ENCODE measurements around the gene TMEM132C.

The TMEM132C gene

DNA sequence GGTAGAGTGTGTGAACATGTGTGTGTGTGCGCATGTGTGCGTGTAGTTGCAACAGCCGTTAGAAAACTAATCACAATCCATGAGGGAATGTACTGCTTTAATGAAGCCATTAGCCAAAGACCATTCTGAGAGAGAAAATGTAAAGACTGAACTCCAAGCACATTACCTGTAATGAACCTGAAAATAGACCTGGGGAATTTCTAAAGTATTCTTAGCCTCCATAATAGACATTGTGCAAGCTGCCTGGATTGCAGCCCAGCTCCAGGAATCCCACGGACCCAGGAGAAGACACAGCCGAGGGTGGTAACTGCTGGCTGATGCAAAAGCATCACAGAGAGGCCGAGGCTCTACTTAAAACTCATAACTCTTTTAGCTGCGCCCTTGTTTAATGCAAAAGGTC is 400.2 kb downstream of the TMEM132C start:
- DNase-seq (ENCODE audit: low spot score): no peak

DNA sequence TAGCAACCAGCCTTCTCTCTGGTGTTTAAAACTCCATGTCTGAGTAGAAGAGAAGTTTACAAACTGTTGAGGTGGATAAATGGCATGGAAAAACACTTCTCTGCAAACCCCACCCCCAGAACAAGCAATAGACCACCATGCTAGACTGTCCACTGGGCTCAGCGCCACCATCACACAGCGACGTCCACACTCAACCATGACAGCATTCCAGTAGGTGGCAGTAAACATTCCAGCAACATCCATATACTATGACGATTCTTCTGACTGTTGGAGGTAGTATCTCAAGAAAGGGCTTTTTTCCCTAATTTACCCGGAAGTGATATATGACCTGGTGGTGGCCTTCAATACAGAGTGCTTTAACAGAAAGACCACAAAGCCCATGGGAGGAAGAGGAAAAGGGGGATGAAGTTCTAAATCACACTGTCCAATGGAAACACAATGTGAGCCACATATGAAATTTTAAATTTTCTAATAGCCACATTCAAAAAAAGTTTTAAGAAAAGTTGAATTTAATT is 404.6 kb downstream of the TMEM132C start:
- DNase-seq (ENCODE audit: low spot score): no peak

DNA sequence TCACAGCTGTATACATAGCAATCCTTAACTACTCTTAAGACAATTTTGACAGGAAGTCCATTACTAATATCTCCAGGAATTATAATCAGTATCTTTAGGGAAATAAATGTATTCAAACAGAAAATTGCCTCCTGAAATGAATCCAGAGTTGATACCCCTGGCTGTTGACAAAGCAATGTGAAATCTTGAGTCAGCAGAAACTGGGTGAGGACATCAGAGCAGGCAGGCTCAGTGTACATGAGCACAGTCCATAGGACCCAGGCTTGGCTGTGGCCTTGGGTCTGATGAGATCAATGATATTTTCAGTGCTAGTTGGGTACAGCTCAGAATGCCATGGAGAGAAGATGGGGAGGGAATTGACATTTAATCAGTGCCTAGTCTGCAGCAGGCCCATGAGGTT is 405.5 kb downstream of the TMEM132C start:
- DNase-seq (ENCODE audit: low spot score): no peak

DNA sequence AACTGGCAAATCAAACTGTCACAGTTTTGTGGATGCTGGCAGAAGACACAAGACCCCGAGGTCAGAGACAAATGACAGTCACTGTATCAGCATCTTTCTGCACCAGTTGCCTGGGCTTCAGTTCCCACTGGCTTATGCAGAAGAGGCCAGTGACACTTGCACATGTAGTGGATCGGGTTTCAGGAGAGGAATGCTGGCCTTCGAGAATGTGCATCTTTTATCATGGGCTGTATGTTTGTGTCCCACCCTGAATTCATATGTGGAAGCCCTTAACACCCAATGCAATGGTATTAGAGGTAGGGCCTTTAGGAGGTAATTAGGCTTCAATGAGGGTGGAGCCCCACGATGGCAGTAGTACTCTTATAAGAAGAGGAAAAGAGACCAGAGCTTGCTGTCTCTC is 405.9 kb downstream of the TMEM132C start:
- no peak for DNase-seq (ENCODE audit: low spot score)

DNA sequence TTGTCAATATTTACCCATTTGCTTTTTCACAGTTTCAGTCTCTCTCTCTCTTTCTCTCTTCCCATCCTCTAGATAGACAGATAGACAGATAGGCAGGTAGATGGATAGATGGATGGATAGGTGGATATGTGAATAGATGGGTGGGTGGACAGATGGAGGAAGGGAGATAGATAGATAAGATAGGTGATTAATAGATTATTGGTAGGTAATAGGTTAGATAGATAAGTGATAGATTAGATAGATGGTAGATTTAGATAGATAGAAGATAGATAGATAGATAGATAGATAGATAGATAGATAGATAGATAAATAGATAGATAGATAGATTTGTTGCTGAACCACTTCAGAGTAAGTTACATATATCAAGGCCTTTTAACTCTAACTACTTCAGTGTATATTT is 408.6 kb downstream of the TMEM132C start:
- DNase-seq (ENCODE audit: low spot score): no peak

DNA sequence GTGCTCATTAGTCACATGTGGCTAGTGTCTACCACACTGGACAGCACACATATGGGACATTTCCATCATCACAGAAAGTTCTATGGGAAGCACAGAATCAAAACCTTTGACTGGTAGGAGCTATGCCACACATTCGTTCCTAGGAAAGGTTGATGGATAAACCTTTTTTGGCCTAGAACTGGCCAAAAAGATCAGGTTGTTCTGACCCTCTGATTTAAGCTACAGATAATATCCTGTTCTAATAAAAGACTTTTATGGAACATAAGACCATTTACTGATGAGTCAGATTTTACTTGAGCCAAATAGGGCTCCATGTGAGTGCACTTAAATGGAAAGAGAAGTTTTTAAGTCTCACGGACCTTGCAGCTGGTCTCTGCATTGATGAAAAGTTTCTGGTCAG is 413.6 kb downstream of the TMEM132C start:
- no peak for DNase-seq (ENCODE audit: low spot score)

DNA sequence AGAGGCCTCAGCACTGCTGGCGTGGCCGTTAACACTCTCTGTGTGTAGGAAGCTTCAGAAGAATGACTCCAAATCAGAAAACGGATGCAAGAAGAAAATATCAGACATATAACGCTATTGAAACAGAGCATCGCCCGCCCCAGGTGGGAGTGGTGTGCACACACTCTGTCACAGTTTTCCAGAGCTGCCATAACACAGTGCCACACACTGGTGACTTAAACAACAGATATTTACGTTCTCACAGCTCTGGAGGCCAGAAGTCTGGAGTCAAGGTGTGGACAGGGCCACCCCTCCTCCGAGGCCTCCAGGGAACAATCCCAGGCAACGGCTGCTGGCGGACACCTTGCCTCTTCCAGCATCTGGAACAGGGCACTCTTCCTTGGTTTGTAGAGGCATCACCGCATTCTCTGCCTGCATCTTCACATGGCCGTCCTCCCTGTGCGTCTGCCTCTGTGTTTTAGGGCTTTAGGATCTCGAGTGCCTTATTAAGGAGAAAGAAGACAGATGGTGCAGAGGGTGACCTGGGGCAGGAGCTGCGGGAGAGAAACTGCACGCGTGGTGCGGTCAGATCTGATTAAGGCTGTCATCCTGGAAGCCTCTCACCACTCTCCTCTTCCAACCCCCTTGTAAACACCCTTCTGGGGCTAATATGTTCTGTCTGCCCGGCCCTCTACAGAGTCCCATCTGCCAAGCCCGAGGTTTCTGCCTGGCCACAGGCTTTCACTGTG is 415.7 kb downstream of the TMEM132C start:
- no peak for DNase-seq (ENCODE audit: low spot score)

DNA sequence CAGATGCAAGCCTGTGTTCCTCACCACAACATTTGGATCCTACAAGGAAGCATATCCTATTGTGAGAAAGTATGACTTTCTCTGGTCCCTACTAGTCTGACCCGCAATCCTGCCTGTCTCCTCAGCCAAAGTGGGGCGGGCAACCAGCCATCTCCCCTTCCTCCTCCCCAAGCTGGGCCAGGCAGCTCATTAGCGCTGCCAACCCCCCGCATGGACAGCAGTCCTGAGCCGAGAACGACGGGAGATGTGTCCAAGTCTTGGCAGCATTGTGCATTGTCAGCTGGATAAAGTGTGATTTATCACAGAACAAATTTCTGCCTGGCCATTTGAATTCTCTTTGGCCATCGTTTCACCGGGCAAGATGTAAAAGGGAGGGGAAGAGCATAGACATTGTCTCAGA is 417.4 kb downstream of the TMEM132C start:
- no peak for DNase-seq (ENCODE audit: low spot score)

DNA sequence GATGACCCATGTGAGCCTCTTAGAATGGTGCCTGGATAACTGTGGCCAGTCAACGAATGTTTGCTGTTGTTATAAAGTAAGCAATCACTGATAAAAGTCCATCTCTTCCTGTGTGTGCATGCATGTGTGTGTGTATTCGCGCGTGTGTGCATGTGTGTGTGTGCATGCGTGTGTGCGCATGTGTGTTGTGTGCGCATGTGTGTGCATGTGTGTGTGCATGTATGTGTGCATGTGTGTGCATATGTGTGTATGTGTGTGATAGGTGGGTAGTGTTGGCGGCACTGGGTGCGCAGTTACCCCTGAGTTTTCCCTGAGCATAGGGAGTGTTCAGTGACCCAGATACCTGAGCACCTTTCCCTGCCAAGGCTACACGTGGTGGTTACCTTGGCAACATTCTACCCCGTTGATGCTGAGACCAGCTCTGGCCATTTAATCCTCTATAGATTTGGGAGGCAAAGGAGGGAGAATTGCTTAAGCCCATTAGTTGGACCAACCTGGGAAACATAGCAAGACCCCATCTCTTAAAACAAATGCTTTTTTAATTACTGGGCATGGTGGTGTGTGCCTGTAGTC is 419.0 kb downstream of the TMEM132C start:
- DNase-seq (ENCODE audit: low spot score): no peak

DNA sequence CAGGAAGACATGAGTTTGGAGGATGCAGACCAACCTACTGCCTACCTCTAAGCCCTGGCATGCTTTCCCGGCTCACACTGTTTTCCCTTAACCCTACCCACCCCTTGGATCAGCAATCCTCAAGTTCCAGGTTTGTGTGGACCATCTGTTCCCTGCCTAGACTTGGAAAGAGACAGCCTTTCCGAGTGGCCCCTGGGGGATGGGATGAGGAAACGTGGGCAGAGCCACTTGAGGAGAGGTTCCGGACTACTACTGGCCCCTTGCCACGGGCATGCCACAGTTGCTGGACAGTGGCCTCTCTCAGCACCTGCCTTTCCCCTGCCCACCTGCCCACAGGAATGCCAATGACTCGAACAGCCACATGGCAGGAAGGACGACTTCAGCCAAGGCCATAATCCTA is 420.9 kb downstream of the TMEM132C start:
- no peak for DNase-seq (ENCODE audit: low spot score)

DNA sequence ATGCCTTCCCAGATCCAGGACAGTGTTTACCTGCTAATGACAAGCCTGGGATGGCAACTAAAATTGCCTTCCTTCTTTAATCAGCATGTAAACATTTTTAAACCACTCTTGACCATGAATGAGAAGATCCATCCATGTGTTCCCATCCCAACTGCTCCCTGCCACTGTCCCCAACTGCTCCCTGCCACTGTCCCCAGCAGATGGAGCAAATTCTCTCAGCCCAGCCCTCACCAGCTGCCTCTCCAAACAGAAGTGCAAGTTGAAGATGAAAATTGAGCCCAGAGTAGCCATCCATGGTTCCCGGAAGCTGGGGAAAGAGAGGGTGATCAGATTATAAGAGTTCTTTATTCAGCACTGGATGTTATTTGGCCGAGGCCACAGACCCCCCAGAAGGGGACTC is 423.7 kb downstream of the TMEM132C start:
- no peak for DNase-seq (ENCODE audit: low spot score)

DNA sequence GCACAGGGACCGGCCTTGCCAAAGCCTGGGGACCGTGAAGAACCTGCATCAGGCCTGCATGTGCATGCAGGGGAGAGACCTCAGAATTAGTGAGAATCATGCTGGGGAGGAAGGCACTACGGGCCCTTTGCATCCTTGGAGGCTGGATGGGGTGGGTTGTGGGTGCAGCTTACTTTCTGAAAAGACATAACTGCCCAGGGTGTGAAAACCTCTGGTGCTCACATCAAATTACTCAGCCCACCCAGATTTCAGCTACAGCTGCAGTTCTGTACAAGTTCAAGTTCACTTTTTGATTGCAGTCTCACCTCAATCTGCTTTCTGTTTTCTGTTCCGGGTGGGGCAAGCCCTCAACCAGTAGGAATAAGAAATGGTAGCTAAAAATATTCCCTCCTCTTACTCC is 426.1 kb downstream of the TMEM132C start:
- DNase-seq (ENCODE audit: low spot score): no peak

DNA sequence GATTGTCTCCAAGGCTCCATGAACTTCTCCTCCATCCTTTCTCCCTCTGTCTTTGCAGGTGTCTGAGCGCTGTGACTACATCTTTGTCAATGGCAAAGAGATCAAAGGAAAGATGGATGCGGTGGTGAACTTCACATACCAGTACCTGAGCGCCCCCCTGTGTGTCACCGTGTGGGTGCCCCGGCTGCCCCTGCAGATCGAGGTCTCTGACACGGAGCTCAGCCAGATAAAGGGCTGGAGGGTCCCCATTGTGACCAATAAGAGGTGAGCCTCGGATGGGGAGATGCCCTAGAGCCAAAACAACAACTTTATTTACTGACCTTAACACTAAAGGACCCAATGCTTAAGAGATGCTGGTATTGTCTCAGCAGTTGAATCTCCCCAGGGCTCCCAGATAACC is 426.8 kb downstream of the TMEM132C start:
- no peak for DNase-seq (ENCODE audit: low spot score)

DNA sequence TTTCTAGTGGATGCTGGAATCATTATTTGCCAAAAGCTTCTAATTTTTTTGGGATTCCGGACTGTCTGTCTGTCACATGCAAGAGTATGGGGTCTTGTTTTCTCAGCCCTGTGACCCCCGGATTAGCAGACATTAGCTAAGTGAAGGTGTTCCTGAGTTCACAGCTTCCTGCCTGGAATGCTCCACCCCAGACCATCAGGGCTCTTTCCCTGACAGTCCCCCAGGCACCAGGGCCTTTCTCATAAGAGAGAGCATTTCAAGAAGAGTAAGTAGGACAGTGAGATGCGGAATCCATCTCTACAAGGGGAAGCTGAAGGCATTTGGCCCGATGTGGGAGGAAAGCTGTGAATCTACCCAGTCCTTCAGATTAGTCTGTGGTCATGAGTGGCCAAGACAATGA is 427.5 kb downstream of the TMEM132C start:
- DNase-seq (ENCODE audit: low spot score): no peak

DNA sequence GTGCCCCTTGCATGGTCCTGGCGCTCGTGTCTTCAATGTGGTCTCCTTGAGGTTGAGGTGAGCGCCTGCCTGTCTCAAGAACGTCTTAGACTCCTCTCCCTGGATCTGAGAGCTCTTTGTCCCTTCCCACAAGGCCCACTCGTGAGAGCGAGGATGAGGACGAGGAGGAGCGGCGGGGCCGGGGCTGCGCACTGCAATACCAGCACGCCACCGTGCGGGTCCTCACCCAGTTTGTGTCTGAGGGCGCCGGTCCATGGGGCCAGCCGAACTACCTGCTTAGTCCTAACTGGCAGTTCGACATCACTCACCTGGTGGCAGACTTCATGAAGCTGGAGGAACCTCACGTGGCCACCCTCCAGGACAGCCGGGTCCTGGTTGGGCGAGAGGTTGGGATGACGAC is 428.7 kb downstream of the TMEM132C start:
- DNase-seq (ENCODE audit: low spot score): no peak

DNA sequence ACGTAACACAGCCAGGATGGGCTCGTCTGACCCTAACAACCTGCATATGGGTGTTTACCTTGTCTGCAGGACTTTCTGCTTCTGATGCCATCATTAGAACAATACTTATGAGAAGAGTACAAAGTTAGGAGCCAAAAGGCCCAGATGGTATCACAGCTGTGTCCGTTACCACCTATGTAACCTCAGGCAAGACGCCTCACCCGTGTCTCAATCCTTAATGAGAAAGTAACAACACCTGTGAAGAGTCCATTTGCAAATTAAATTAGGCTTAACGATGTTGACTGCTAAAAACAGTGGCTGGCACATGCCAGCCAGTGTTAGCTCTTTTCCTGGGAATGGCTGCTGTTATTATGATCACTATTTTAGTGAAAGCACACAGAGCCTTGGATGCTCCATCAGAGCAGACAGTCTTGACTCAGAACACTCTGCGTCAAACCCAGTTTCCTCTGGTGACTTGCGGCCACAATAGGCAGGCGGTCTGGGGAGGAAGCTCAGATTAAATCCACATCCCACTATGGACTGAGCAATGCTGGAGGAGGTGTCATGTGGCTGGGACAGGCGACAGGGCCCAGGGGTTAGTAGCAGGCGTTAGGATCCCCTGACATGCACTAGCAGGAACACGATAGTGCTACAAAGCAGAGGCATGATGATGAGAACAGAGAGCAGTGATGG is 431.5 kb downstream of the TMEM132C start:
- no peak for DNase-seq (ENCODE audit: low spot score)

DNA sequence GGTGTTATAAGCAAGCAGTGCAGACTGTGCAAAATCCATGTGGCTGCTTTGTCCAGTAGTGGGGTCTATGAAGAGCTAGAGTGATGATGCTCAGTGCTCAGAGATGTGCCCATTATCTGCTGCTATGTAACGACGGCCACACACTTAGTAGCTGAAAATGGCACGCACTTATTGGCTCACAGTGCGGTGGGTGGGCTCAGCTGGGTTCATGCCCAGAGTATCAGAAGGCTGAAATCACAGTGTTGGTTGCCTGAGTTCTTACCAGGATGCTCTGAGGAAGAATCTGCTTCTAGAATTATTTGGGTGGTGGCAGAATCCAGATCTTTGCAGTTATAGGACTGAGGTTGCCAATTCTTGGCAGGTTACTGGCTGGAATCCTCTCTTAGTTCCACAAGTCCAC is 432.1 kb downstream of the TMEM132C start:
- no peak for DNase-seq (ENCODE audit: low spot score)

DNA sequence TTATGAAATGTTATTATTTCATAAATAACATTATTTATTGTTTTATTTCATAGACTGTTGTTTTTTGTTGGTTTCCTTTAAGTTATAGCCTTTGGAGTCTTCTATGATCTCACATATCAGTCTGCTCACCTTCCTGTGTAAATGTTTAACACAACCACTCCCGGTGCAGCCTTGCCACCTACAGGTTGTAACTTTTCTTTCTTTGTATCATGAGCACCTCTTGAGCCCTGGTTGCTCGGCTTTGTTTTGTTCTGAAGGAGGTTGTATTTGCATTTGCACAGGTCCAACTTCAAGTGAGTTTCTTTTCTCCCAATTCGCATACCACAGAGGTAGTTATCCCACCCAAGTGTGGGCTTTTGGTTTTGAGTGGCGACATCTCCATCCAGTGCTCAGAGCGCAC is 435.4 kb downstream of the TMEM132C start:
- DNase-seq (ENCODE audit: low spot score): no peak

DNA sequence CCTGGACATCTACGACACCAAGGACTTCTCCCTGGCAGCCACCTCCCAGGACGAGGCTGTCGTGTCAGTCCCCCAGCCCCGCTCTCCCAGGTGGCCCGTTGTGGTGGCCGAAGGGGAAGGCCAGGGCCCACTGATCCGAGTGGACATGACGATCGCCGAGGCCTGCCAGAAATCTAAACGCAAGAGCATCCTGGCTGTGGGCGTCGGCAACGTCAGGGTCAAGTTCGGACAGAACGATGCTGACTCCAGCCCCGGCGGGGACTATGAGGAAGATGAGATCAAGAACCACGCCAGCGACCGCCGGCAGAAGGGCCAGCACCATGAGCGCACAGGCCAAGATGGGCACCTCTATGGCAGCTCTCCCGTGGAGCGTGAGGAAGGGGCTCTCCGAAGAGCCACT is 438.2 kb downstream of the TMEM132C start:
- DNase-seq (ENCODE audit: low spot score): no peak

DNA sequence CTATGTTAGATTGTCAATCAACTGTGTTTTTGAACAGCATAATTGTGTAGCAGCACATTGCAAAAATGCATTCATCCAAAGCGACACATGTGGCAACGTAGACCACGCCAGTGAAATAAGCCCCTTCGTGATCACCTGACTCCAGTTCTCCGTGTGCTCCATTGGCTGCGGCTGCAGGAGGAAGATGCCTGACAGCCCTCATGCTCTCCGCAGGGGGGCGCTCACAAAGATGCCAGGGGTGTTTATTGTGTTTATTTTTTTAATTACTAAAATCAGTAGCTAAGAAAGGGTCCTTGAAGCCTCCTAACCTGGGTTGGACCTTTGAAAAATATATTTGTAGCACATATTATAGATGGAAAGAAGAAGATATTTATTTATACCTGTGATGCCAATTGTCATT is 440.5 kb downstream of the TMEM132C start:
- no peak for DNase-seq (ENCODE audit: low spot score)

DNA sequence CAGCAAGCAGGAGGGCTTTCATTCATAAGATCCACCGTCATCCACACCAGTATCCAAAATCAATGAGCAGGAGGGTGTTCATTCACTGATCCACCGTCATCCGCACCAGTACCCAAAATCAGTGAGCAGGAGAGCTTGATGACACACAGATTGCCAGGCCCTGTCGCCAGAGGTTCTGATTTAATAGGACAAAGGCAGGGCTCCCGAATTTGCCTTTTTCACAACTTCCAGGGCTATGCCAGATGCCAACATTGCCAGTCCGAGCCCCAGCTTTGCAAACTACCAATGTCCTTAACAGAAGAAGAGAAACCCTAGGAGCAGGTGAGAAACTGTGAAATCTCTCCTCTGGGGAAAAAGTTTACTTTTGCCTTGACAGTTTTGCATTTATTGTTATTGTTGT is 441.8 kb downstream of the TMEM132C start:
- DNase-seq (ENCODE audit: low spot score): no peak

DNA sequence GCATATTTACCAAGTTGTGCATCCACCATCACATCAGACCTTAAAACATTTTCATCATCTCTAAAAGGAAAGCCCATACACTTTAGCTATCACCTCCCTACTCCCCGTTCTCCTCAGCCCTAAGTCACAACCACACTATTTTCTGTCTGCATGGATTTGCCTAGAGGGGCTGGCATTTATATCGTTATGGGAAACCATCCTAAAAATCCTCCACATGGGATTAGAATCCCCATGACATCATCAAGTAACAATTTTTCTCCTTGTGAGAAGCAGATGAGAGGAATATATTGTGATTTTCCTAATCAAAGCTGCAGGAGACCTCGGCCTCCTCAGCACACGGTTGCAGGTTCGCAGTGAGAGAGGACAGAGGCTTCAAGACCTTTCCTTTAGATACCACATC is 442.7 kb downstream of the TMEM132C start:
- no peak for DNase-seq (ENCODE audit: low spot score)

DNA sequence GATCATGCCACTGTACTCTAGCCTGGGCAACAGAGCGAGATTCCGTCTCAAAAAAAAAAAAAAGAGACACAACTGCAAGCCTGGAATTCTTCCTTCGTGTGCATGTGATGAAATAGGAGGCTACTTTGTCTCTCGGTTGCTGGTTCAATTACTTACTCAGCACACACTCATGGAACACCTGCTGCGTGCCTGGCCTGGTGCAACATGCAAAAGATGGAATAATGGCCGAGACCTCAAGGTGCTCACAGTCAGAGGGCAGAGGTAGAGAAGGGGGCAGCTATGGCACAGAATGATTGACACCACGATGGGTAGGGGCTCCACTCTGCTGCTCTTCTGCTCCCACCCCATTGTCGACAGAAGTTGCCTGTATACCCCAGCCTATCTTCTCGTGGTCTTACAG is 444.5 kb downstream of the TMEM132C start:
- no peak for DNase-seq (ENCODE audit: low spot score)

DNA sequence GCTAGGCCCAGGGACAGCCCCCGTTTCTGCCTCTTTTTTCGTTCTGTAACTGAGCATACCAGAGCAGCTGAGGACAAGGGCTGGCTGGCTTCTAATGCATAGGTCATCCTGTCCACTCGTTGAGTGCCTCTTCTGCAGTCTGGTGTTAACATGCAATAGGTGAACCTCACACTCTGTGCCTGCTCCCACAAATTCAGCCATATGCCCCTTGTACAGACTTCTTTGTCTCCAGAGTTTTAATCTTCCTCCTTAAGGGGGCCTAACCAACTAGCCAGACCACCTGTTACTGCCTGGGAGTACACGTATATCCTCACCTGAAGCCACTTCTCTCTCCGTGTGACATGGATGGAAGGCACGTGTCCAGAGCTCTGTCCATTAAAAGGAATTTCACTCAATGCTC is 445.7 kb downstream of the TMEM132C start:
- DNase-seq (ENCODE audit: low spot score): no peak

All from hepatic stellate cell (primary cell).